GM12873 (cell line): ENCODE results near the gene CD79A.

Experiments used
- TF ChIP-seq, protein P1 (sequence below): IDR thresholded peaks from 2 replicates; pipeline ENCODE4 v1.5.1; 2012; ENCODE audit warnings: low read depth, mild to moderate bottlenecking, moderate library complexity, low read length, control low read depth; ENCODE audit not compliant: insufficient read depth; ENCODE audit errors: missing control alignments

CD79A gene

DNA sequence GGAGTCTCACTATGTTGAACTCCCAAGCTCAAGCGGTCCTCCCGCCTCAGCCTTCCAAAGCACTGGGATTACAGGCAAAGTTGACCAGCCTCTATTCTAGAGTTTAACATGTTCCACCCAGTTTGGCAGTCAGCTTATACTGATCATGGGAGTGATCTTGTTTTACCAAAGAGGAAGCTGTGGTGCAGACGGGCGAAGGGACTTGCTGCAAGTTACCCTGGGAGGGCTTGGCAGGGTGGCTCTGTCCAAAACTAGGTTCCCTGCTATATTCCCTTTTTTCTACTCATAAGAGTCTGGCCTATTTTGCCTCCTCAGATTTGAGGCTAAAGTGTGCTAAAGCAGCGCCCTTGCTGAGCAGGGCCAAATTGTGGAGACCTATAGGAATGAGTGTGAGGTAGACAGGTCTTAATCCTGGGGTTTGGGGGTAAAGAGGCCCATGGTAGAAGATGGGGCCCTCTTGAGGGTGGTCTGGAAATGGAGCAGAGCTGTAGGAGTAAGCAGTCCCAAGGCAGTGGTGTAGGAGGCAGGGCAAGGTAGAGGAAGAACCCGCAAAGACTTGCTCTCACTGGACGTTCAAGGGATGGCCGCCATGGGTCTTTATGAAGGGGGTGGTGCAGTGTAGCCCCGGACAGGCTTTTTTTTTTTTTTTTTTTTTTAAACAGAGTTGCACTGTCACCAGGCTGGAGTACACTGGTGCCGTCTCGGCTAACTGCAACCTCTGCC, 13.7 kb upstream of the CD79A start:
- TF ChIP-seq, protein P1, sequence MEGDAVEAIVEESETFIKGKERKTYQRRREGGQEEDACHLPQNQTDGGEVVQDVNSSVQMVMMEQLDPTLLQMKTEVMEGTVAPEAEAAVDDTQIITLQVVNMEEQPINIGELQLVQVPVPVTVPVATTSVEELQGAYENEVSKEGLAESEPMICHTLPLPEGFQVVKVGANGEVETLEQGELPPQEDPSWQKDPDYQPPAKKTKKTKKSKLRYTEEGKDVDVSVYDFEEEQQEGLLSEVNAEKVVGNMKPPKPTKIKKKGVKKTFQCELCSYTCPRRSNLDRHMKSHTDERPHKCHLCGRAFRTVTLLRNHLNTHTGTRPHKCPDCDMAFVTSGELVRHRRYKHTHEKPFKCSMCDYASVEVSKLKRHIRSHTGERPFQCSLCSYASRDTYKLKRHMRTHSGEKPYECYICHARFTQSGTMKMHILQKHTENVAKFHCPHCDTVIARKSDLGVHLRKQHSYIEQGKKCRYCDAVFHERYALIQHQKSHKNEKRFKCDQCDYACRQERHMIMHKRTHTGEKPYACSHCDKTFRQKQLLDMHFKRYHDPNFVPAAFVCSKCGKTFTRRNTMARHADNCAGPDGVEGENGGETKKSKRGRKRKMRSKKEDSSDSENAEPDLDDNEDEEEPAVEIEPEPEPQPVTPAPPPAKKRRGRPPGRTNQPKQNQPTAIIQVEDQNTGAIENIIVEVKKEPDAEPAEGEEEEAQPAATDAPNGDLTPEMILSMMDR: no peak

DNA sequence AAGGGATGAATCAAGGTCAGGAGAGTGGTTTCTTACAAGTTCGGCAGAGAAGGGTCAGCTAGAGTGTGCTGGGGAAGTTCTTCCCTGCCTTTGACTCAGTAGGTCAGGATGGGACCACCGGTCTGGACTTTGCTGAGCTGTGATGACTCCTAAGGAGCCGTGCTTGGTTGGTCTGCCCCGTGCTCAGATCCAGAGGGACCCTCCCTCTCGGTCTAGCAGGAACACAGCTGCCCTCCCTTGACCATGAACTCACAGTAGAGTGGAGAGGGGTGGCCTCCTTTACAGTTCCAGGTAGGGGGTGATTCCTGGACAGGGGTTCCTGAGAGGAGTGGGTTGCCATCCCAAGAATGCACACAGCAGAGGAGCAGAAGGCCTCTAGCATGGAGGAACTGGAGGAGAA, 12.7 kb upstream of the CD79A start:
- TF ChIP-seq, protein P1: no peak

DNA sequence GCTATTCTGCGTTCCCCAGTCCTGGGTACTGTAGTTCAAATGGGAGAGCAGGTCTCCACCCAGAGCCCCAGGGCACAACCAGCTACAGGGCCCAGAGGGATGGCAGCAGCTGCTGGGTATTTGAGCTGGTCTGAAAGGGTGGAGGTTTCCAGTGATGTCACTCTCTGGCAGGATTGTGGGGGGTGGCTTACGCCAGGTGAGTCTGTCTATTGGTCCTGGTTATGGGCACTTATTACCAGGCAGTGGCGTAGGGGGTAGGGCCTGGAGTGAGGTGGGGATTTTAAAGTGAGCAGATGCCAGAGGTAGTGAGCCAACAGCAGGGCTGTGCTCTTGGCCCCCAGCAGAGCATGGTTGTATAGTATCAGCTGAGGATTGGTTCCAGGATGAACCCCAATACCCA, 10.8 kb upstream of the CD79A start:
- TF ChIP-seq, protein P1: no peak

DNA sequence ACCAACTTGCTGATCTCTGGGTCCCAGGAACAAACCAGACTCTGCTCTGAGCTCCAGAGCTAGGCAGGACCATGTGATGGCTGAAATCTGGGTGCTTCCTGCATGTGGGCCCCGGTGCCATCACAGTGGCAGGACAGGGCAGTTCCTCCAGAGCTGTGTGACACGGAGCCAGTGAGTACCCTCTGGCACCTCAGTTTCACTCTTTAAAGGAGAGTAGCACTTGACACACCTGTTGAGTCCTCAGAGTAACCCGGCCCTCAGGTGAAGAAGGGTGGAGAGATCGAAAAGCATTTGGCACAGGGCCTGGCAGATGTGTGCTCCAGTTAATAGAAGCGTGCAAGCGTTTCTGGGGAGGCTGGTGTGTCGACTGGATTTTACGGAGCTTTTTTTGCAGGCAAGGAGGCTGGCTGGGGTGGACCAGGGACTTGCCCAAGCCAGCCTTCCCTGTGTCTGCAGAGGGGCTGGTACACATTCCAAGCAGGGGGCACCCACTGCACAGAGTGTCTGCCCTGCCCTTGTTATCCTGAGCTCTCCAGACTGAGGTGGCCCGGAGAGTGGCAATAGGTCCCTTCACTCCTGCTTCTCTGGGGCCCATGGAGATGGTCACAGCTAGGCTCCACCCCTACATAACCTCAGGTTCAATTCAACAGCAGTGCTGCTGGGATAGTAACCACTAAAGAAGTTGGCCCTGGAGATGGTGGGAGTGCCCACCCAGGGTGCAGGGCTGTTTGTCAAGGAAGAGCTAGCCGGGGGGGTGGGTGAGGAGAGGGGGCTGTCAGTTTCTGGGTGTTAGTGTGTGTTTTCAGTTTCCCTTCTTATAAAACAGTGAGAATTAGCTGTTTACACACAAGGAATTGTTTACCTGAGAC, 8.7 kb upstream of the CD79A start:
- TF ChIP-seq, protein P1: no peak

DNA sequence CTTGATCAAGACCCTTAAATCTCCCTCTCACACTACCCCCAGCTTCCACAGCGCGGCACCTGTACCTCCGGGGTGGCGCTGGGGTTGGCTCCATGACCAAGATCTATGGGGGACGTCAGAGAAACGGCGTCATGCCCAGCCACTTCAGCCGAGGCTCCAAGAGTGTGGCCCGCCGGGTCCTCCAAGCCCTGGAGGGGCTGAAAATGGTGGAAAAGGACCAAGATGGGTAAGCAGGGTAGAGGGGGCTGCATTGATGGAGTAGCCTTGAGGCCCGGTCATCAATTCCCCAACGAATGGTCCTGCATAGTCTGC, 8.1 kb upstream of the CD79A start:
- TF ChIP-seq, protein P1: no peak

DNA sequence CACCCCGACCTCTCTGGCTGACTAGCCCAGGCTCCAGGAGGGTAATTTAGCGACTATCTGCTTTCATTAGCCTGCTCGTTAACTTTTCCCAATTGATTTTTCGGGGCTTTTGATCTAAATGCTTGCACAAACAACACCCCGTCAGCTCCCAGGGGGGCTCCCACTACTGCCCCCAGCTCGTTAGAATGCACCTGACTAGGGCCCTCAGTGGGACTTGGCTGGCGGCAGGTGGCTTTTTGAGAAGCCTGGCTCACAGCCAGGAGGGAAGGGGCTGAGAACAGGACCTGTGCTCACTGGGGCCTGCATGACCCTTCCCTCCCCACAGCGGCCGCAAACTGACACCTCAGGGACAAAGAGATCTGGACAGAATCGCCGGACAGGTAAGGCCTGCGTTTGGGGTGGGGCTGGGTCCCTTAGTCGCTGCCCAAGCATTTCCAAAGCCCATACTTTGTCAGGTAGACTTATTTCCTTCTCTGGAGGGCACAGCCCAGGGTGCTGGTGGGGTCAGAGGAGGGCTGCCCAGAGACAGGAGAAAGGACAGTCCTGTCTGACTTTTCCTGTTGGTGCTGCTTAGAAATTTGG, 7.6 kb upstream of the CD79A start:
- TF ChIP-seq, protein P1: no peak

DNA sequence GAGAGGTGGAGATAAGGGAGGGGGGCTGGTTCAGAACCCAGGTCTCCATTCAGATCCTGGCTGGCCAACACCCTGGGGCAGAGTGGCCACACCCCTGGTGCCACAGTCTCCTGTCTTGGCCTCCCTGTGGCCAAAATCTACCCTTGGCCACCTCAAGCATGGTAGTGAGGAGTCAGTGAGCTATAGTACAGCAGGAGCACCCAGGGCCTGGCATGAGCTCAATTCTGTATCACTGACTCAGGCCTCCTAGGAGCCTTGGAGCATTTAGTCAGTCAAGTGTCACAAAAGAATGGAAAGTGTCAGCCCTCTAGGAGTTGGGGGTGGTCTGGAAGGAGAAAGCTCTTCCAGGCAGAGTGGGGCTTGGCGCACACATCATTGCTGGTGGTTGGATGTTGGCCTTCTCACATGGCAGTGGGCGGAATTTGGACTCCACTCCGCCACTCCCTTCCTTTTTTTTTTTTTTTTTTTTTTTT, 6.6 kb upstream of the CD79A start:
- TF ChIP-seq, protein P1: no peak
